Activated CD4-positive, alpha-beta T cell treated with anti-CD3 and anti-CD28 coated beads, Interleukin-2, amount 50 U/mL, for 24 hours (primary cell): ENCODE results near the gene DLK2.
A peak's percentile ranks its signal among the peaks of the same experiment; 100 is the strongest.

ENCODE experiments used
- DNase-seq, 2 donors: peaks; one replicate each; pipeline ENCODE4 v3.0.0-alpha.2; 2020; ENCODE audit warnings: low read depth in 1 of 2, low spot score in 1 of 2

DLK2 gene

GRCh38 chr6:43454696-43455530, 435 bp downstream of the DLK2 start:
- DNase-seq, result peak in 1 of 2 donors; percentile 18

GRCh38 chr6:43454290-43454695, 1.1 kb downstream of the DLK2 start:
- DNase-seq, result peak; percentile 29 to 41

- DNase-seq, result no peak
Observed at GRCh38 chr6:43453831-43454230, 1.5 kb downstream of the DLK2 start.

GRCh38 chr6:43452896-43453295, 2.5 kb downstream of the DLK2 start:
- DNase-seq, result no peak

DNA sequence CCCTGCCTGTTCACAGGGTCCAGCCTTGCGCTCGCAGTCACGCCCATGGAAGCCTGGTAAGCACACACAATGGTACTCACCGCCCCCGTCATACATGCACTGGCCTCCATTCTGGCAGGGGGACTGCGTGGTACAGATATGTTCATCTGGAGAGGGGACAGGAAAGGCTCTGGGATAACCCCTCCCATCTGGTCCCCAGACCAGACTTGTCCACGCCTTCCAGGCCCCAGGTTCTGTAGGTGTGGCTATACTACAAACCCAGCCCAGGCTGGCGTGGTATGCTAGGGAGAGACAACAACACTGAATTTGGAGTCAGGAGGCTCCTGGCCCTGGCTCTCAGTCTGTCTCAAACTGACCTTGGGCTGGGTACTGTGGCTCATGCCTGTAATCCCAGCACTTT, 3.4 kb downstream of the DLK2 start:
- no peak for DNase-seq

DNA sequence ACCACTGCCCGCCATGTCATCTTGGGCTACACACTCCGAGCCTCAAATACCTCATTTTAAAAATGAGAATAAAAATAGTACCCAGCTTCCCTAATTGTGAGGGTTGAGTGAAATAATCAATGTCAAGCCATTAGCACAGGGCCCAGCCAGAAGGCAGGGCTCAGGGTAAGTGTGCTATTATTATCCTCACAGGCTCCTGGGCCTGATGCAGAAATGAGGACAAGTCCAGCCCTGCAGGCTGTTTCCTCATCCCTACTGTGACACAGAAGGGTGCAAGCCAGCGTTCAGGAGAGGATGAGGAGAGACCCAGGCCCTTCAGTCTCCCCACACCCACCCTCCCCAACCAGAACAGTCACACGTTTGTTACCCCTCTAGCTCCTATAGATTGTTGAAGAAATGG, 4.0 kb downstream of the DLK2 start:
- no peak for DNase-seq

GRCh38 chr6:43450699-43451131, 4.6 kb downstream of the DLK2 start:
- no peak for DNase-seq

GRCh38 chr6:43448916-43449315, 6.4 kb downstream of the DLK2 start:
- DNase-seq, result no peak

DNA sequence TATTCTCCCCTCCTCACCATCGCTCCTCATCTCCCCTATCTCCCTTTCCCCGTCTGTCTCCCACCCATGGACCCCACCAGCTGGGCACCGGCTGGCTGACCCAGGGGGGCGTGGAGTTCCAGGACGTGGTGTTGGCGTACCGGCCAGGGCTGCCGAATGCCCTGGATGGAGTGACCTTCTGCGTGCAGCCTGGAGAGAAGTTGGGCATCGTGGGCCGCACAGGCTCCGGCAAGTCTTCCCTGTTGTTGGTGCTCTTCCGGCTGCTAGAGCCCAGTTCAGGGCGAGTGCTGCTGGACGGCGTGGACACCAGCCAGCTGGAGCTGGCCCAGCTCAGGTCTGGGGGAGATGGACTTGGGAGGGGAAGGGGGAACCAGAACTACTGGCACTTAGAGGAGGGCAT, 7.7 kb downstream of the DLK2 start:
- DNase-seq, result no peak

DNA sequence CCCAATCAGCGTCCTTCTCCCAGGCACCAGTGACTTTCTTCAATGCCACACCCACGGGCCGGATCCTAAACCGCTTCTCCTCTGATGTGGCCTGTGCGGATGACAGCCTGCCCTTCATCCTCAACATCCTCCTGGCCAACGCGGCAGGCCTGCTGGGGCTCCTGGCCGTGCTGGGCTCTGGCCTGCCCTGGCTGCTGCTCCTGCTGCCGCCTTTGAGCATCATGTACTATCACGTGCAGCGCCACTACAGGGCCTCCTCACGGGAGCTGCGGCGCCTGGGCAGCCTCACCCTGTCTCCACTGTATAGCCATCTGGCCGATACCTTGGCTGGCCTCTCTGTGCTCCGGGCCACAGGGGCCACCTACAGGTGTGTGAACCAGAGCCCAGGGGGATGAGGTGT, 9.8 kb downstream of the DLK2 start:
- no peak for DNase-seq

- no peak for DNase-seq
Observed at GRCh38 chr6:43444582-43444981, 10.8 kb downstream of the DLK2 start.

- no peak for DNase-seq
Observed at GRCh38 chr6:43444036-43444435, 11.3 kb downstream of the DLK2 start.

GRCh38 chr6:43442935-43443334, 12.4 kb downstream of the DLK2 start:
- no peak for DNase-seq

GRCh38 chr6:43437700-43438099, 17.6 kb downstream of the DLK2 start:
- no peak for DNase-seq

DNA sequence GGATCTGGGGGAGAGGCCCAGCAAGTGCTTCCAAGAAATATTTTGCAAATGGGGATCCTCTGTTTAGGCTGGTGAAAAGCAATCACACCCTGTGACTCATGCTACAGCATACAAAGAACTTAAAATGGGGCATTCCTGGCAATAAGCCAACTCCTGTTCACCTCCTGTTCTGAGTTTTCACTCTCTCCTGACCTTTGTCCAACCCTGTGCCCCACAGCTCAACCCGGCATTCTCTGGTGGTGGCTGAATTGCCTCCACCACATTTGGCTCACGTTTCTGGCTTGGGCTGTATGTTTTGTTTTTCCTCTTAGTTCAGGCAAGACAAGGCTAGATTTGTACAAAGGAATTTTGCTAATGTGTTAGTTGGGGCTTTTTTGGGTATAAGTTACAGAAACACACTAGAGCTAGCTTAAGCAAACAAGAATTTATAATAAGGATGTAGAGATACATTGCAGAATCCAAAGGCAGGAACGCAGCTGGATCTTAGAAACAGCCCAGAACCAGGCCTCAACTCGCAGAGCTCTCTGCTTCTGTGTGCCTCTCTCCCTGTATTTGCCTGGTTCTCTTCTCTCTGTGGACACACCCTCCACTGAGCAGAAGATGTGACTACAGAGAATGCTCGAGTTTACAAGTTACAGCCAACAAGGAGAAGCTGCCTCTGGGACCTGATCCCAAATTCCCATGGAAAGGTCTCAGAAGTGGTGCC, 18.6 kb downstream of the DLK2 start:
- DNase-seq, result no peak

GRCh38 chr6:43435682-43436437, 19.5 kb downstream of the DLK2 start:
- no peak for DNase-seq

GRCh38 chr6:43434943-43435342, 20.4 kb downstream of the DLK2 start:
- no peak for DNase-seq

- no peak for DNase-seq
Observed at GRCh38 chr6:43434001-43434840, 21.1 kb downstream of the DLK2 start.

GRCh38 chr6:43433148-43433547, 22.2 kb downstream of the DLK2 start:
- DNase-seq, result no peak

DNA sequence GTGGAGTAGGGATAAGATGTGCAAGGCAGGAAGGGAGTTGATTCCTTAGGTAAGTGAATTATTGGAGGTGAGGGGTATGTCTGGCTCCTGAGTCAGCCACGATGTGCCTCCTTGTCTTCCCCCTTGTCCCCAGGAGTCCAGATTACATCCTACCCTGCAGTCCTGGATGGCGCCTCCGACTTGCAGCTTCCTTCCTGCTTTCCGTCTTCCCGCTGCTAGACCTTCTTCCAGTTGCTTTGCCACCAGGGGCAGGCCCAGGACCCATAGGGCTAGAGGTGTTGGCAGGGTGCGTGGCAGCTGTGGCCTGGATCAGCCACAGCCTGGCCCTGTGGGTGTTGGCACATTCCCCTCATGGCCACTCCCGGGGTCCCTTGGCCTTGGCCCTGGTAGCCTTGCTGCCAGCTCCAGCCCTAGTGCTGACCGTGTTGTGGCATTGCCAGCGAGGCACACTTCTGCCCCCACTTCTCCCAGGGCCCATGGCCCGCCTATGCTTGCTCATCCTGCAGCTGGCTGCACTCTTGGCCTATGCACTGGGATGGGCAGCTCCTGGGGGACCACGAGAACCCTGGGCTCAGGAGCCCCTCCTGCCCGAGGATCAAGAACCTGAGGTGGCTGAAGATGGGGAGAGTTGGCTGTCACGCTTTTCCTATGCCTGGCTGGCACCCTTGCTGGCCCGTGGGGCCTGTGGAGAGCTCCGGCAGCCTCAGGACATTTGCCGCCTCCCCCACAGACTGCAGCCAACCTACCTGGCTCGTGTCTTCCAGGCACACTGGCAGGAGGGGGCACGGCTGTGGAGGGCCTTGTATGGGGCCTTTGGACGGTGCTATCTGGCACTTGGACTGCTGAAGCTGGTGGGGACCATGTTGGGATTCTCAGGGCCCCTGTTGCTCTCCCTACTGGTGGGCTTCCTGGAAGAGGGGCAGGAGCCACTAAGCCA, 23.1 kb downstream of the DLK2 start:
- DNase-seq, result no peak
